Umbilical cord (tissue), 1 donor: ENCODE results near the gene ZNF654. TPM values are rescaled to one million over a fixed set of nuclear protein-coding genes. Genes with fewer than 3 reads are reported as not detected.

Source experiments
- total RNA-seq: library from RNA; depleted of rRNA; stranded (reverse); fragments of >200 nt; gene quantifications from one replicate; pipeline ENCODE4 v1.2.3, GENCODE V29; 2014; ENCODE audit warnings: low replicate concordance; ENCODE audit not compliant: insufficient read depth

ZNF654 gene
- total RNA-seq, 1 donor from 2014 or later, result 37.3 TPM

Other genes with a start within 250 kb of the ZNF654 start
- 86.7 TPM for gene CGGBP1, start 250 bp upstream of the ZNF654 start, total RNA-seq
- 45.5 TPM for gene C3orf38, start 90.7 kb downstream of the ZNF654 start, total RNA-seq